ENCODE data around the gene CCDC185. TPM values are rescaled to one million over a fixed set of nuclear protein-coding genes. Genes with fewer than 3 reads are reported as not detected.

The CCDC185 gene
- total and polyA plus RNA-seq, 3 donors from 2014 or later, result 17.2 to 64.8 (median 29.8) TPM

DNA sequence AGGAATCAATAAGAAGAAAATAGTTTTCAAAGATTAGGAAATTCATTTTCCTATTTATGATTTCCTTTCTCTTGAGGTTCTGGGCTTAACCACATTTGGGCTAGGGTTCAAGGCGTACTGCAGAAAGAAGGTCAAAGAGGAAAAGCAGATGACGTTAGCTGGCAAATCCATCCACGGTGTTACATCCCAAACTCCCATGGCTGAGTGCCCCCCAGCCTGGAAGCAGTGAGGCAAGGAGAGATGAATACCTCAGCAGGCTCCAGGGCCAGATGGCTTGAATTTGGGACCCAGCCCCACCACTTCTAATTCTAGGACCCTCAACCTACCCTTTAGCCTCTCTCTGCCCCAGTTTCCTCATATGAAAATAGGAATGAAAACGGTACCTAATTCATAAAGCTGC lies 46.9 kb upstream of the CCDC185 start:
- Histone ChIP-seq H3K9me3 (no peaks in the 10 kb centered on the region), H3K4me1 (peaks cover 48% of the 10 kb centered on the region), H3K27ac (no peak overlapping the region), H3K36me3 (ENCODE audit: low read depth, missing control alignments) (no peaks in the 10 kb centered on the region), H3K27me3 (no peaks in the 10 kb centered on the region), H3K4me3 (no peak overlapping the region)
- no peak for TF ChIP-seq POLR2A (IDR thresholded peaks at IDR 0.05)
- TF ChIP-seq, protein P1, sequence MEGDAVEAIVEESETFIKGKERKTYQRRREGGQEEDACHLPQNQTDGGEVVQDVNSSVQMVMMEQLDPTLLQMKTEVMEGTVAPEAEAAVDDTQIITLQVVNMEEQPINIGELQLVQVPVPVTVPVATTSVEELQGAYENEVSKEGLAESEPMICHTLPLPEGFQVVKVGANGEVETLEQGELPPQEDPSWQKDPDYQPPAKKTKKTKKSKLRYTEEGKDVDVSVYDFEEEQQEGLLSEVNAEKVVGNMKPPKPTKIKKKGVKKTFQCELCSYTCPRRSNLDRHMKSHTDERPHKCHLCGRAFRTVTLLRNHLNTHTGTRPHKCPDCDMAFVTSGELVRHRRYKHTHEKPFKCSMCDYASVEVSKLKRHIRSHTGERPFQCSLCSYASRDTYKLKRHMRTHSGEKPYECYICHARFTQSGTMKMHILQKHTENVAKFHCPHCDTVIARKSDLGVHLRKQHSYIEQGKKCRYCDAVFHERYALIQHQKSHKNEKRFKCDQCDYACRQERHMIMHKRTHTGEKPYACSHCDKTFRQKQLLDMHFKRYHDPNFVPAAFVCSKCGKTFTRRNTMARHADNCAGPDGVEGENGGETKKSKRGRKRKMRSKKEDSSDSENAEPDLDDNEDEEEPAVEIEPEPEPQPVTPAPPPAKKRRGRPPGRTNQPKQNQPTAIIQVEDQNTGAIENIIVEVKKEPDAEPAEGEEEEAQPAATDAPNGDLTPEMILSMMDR (IDR thresholded peaks at IDR 0.05), result no peak
- WGBS, 2 donors, result 64 to 66% methylated on average over 4 of the region's 4 CpGs
- intact Hi-C loops (cut with DNase I; ENCODE audit: low total_unique reads), result no loop called here
- DNase-seq, result no peak

DNA sequence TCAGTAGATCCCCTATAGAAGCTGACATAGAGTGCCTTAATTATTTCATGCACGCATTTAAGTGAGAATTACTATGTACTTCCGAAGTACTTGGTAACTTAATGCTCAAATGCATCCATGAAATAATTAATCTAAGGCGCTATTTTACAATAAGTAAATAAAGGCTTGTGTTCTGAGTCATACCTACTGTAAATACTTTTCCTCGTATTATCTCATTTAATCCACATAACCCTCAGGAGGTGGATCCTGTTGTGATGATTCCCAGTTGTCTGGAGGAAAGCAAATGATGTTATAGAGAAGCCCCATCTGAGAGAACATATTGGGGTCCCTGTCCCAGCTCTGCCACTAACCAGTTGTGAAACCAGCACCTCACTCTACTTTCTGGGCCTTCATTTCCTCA lies 45.6 kb upstream of the CCDC185 start:
- H3K4me1 ChIP-seq, result peaks cover 35% of the 10 kb centered on the region
- no peak overlapping the region for H3K4me3 ChIP-seq
- no peak for DNase-seq
- intact Hi-C loops (cut with DNase I; ENCODE audit: low total_unique reads), result no loop called here
- WGBS, 2 donors, result 94 to 100% methylated on average over 4 of the region's 4 CpGs
- H3K27ac ChIP-seq, result no peak overlapping the region
- no peaks in the 10 kb centered on the region for H3K36me3 ChIP-seq (ENCODE audit: low read depth, missing control alignments)
- no peak for TF ChIP-seq POLR2A (IDR thresholded peaks at IDR 0.05)
- TF ChIP-seq, protein P1 (IDR thresholded peaks at IDR 0.05), result no peak
- no peaks in the 10 kb centered on the region for H3K27me3 ChIP-seq
- H3K9me3 ChIP-seq, result no peaks in the 10 kb centered on the region

DNA sequence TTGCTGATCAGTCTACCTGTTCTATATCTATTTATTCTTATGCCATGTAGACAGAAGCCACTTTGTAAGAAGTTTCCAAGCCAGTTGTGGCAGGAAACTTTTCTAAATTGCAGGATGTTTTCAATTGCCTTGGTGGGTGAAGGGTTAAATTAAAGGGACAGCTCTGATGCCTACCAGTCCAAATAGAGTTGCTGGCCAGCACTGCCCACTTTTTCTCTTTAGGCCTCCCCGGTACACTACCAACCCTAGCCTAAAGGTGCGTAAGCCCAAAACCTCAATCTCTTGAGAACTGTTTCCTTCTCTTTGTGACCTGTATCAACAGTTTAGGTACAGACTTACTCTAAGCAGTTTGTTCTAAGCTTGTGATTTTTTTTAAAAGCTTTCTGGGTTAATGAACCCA lies 44.8 kb upstream of the CCDC185 start:
- intact Hi-C loops (cut with DNase I; ENCODE audit: low total_unique reads), result no loop called here
- TF ChIP-seq, protein P1 (IDR thresholded peaks at IDR 0.05), result no peak
- no peak for TF ChIP-seq POLR2A (IDR thresholded peaks at IDR 0.05)
- Histone ChIP-seq H3K27ac (no peak overlapping the region), H3K27me3 (no peaks in the 10 kb centered on the region), H3K4me1 (peaks cover 33% of the 10 kb centered on the region), H3K36me3 (ENCODE audit: low read depth, missing control alignments) (no peaks in the 10 kb centered on the region), H3K4me3 (no peak overlapping the region), H3K9me3 (no peaks in the 10 kb centered on the region)
- WGBS, 2 donors, result 59 to 76% methylated on average over 2 of the region's 2 CpGs
- no peak for DNase-seq

DNA sequence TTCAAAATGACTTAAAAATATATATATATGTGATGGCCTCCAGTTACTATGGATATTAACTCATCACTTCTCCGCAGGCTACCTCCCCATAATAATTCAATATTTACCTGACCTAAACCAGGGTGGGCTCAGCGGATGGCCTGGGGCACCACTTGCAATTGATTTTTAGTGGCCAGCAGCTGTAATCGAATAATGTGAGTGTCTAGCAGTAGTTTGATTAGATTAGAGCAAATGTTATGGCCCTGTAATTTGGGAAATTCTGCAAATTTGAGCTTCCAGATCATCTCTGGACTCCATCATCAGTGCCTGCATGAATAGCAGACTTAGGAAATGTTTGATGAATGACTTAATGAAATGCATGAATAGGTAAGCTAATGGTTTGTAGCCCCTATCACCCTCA lies 44.0 kb upstream of the CCDC185 start:
- intact Hi-C loops (cut with DNase I; ENCODE audit: low total_unique reads), result no loop called here
- Histone ChIP-seq H3K27ac (no peak overlapping the region), H3K4me3 (no peak overlapping the region), H3K4me1 (peaks cover 27% of the 10 kb centered on the region), H3K36me3 (ENCODE audit: low read depth, missing control alignments) (no peaks in the 10 kb centered on the region), H3K27me3 (no peaks in the 10 kb centered on the region), H3K9me3 (no peaks in the 10 kb centered on the region)
- no peak for DNase-seq
- WGBS, 2 donors, result 92 to 94% methylated on average over 3 of the region's 3 CpGs
- TF ChIP-seq POLR2A (IDR thresholded peaks at IDR 0.05), result no peak
- TF ChIP-seq, protein P1 (IDR thresholded peaks at IDR 0.05), result no peak

DNA sequence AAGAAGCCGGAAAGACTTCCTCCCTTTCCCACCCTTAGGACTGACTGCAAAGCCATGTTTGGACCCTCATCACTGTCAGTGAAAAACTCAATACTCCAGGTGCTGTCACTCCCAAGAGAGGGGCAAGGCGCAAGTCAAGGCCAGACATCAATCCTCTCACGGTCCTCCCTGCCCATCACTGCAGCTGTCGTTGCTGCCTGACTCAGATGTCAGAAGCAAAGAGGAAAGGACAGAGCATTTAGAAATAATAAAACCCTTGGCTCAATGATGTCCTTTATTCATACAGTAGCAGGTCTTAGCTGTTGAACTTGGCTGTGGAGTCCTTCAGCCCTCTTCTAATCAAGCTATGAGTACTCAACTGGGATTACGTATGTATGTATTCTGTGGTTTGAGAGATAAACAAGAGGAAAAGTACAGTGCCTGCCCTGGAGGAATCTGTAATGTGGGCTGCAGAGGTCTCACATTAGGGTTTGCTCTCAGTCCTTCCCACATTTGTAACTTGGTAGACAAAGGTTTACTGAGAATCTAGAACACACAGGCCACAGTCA lies 42.8 kb upstream of the CCDC185 start:
- peaks cover 18% of the 10 kb centered on the region for H3K4me1 ChIP-seq
- no peaks in the 10 kb centered on the region for H3K36me3 ChIP-seq (ENCODE audit: low read depth, missing control alignments)
- no peak overlapping the region for H3K4me3 ChIP-seq
- no peaks in the 10 kb centered on the region for H3K27me3 ChIP-seq
- no peak for DNase-seq
- H3K27ac ChIP-seq, result no peak overlapping the region
- no peaks in the 10 kb centered on the region for H3K9me3 ChIP-seq
- TF ChIP-seq POLR2A (IDR thresholded peaks at IDR 0.05), result no peak
- TF ChIP-seq, protein P1 (IDR thresholded peaks at IDR 0.05), result no peak
- intact Hi-C loops (cut with DNase I; ENCODE audit: low total_unique reads), result no loop called here
- WGBS, 2 donors, result 52 to 59% methylated on average over 5 of the region's 5 CpGs

Measured in testis (tissue), 3 donors.